ENCODE results near the gene CDKL1.
"Not testable (repeated sequence)": the region's sequence is repeated elsewhere in the genome, so short reads cannot be mapped to it uniquely, and the experiment has no call there.

CDKL1 gene

GRCh38 chr14:50373959-50374358, 22.7 kb downstream of the CDKL1 start:
- Mint-ChIP-seq H3K9me3 (ENCODE audit: low read depth) (no peaks in the 10 kb centered on the region), H3K27ac (no peak overlapping the region), H3K4me1 (ENCODE audit: low read depth) (no peaks in the 10 kb centered on the region), H3K27me3 (peaks cover 5% of the 10 kb centered on the region), H3K36me3 (peaks cover 5% of the 10 kb centered on the region), H3K4me3 (no peak overlapping the region)

- Mint-ChIP-seq H3K4me1 (ENCODE audit: low read depth) (peaks cover 5% of the 10 kb centered on the region), H3K27ac (no peak overlapping the region), H3K36me3 (peaks cover 5% of the 10 kb centered on the region), H3K9me3 (ENCODE audit: low read depth) (no peaks in the 10 kb centered on the region), H3K27me3 (peaks cover 5% of the 10 kb centered on the region), H3K4me3 (no peak overlapping the region)
Measured at GRCh38 chr14:50371546-50371945, 25.1 kb downstream of the CDKL1 start.

- Mint-ChIP-seq H3K4me3 (no peak overlapping the region), H3K27me3 (no peaks in the 10 kb centered on the region), H3K4me1 (ENCODE audit: low read depth) (peaks cover 29% of the 10 kb centered on the region), H3K36me3 (no peaks in the 10 kb centered on the region), H3K9me3 (ENCODE audit: low read depth) (no peaks in the 10 kb centered on the region), H3K27ac (no peak overlapping the region)
Measured at GRCh38 chr14:50366589-50366988, 30.1 kb downstream of the CDKL1 start.

- Mint-ChIP-seq H3K36me3 (no peaks in the 10 kb centered on the region), H3K27me3 (no peaks in the 10 kb centered on the region), H3K27ac (no peak overlapping the region), H3K4me3 (no peak overlapping the region), H3K4me1 (ENCODE audit: low read depth) (peaks cover 29% of the 10 kb centered on the region), H3K9me3 (ENCODE audit: low read depth) (no peaks in the 10 kb centered on the region)
Measured at GRCh38 chr14:50366115-50366514, 30.6 kb downstream of the CDKL1 start.

- peaks cover 30% of the 10 kb centered on the region for H3K4me1 Mint-ChIP-seq (ENCODE audit: low read depth)
- H3K27ac Mint-ChIP-seq; H3K4me3 Mint-ChIP-seq; H3K9me3 Mint-ChIP-seq (ENCODE audit: low read depth); H3K27me3 Mint-ChIP-seq; H3K36me3 Mint-ChIP-seq: not testable (repeated sequence)
Measured at GRCh38 chr14:50365572-50365971, 31.1 kb downstream of the CDKL1 start.

GRCh38 chr14:50364792-50365191, 31.9 kb downstream of the CDKL1 start:
- Mint-ChIP-seq H3K36me3 (no peaks in the 10 kb centered on the region), H3K27ac (no peak overlapping the region), H3K4me1 (ENCODE audit: low read depth) (peaks cover 33% of the 10 kb centered on the region), H3K27me3 (no peaks in the 10 kb centered on the region), H3K4me3 (no peak overlapping the region), H3K9me3 (ENCODE audit: low read depth) (no peaks in the 10 kb centered on the region)

GRCh38 chr14:50363714-50364111, 33.0 kb downstream of the CDKL1 start:
- Mint-ChIP-seq H3K27ac (peak overlapping the region; percentile 96), H3K9me3 (ENCODE audit: low read depth) (no peaks in the 10 kb centered on the region), H3K27me3 (no peaks in the 10 kb centered on the region), H3K4me3 (peak overlapping the region; percentile 92), H3K4me1 (ENCODE audit: low read depth) (peaks cover 34% of the 10 kb centered on the region), H3K36me3 (peaks cover 4% of the 10 kb centered on the region)

- H3K27ac Mint-ChIP-seq: peak overlapping the region; percentile 96
- peaks cover 8% of the 10 kb centered on the region for H3K36me3 Mint-ChIP-seq
- H3K27me3 Mint-ChIP-seq: no peaks in the 10 kb centered on the region
- peak overlapping the region; percentile 92 for H3K4me3 Mint-ChIP-seq
- H3K4me1 Mint-ChIP-seq (ENCODE audit: low read depth): peaks cover 34% of the 10 kb centered on the region
- H3K9me3 Mint-ChIP-seq (ENCODE audit: low read depth): no peaks in the 10 kb centered on the region
Measured at GRCh38 chr14:50362764-50363713, 33.6 kb downstream of the CDKL1 start.

GRCh38 chr14:50361473-50362403, 34.9 kb downstream of the CDKL1 start:
- not testable (repeated sequence) for H3K9me3 Mint-ChIP-seq (ENCODE audit: low read depth); H3K27ac Mint-ChIP-seq; H3K4me3 Mint-ChIP-seq; H3K27me3 Mint-ChIP-seq
- H3K4me1 Mint-ChIP-seq (ENCODE audit: low read depth): peaks cover 31% of the 10 kb centered on the region
- peaks cover 17% of the 10 kb centered on the region for H3K36me3 Mint-ChIP-seq

- peaks cover 27% of the 10 kb centered on the region for H3K4me1 Mint-ChIP-seq (ENCODE audit: low read depth)
- H3K9me3 Mint-ChIP-seq (ENCODE audit: low read depth): no peaks in the 10 kb centered on the region
- H3K36me3 Mint-ChIP-seq: peaks cover 21% of the 10 kb centered on the region
- no peak overlapping the region for H3K4me3 Mint-ChIP-seq
- no peaks in the 10 kb centered on the region for H3K27me3 Mint-ChIP-seq
- H3K27ac Mint-ChIP-seq: no peak overlapping the region
Measured at GRCh38 chr14:50360851-50361250, 35.8 kb downstream of the CDKL1 start.

GRCh38 chr14:50360093-50360492, 36.6 kb downstream of the CDKL1 start:
- peaks cover 30% of the 10 kb centered on the region for H3K4me1 Mint-ChIP-seq (ENCODE audit: low read depth)
- H3K9me3 Mint-ChIP-seq (ENCODE audit: low read depth): no peaks in the 10 kb centered on the region
- H3K4me3 Mint-ChIP-seq: no peak overlapping the region
- H3K36me3 Mint-ChIP-seq: peaks cover 24% of the 10 kb centered on the region
- no peaks in the 10 kb centered on the region for H3K27me3 Mint-ChIP-seq
- H3K27ac Mint-ChIP-seq: no peak overlapping the region

- H3K4me3 Mint-ChIP-seq: no peak overlapping the region
- H3K27me3 Mint-ChIP-seq: no peaks in the 10 kb centered on the region
- peaks cover 24% of the 10 kb centered on the region for H3K36me3 Mint-ChIP-seq
- H3K9me3 Mint-ChIP-seq (ENCODE audit: low read depth): no peaks in the 10 kb centered on the region
- H3K4me1 Mint-ChIP-seq (ENCODE audit: low read depth): peaks cover 28% of the 10 kb centered on the region
- no peak overlapping the region for H3K27ac Mint-ChIP-seq
Measured at GRCh38 chr14:50359631-50360030, 37.0 kb downstream of the CDKL1 start.

- no peaks in the 10 kb centered on the region for H3K9me3 Mint-ChIP-seq (ENCODE audit: low read depth)
- H3K4me1 Mint-ChIP-seq (ENCODE audit: low read depth): peaks cover 15% of the 10 kb centered on the region
- peaks cover 27% of the 10 kb centered on the region for H3K36me3 Mint-ChIP-seq
- no peak overlapping the region for H3K27ac Mint-ChIP-seq
- H3K27me3 Mint-ChIP-seq: no peaks in the 10 kb centered on the region
- H3K4me3 Mint-ChIP-seq: no peak overlapping the region
Measured at GRCh38 chr14:50357753-50358395, 38.8 kb downstream of the CDKL1 start.

GRCh38 chr14:50357124-50357523, 39.6 kb downstream of the CDKL1 start:
- Mint-ChIP-seq H3K27me3 (no peaks in the 10 kb centered on the region), H3K9me3 (ENCODE audit: low read depth) (no peaks in the 10 kb centered on the region), H3K27ac (no peak overlapping the region), H3K36me3 (peaks cover 27% of the 10 kb centered on the region), H3K4me1 (ENCODE audit: low read depth) (peaks cover 9% of the 10 kb centered on the region), H3K4me3 (no peak overlapping the region)

GRCh38 chr14:50356283-50356682, 40.4 kb downstream of the CDKL1 start:
- not testable (repeated sequence) for H3K9me3 Mint-ChIP-seq (ENCODE audit: low read depth); H3K4me1 Mint-ChIP-seq (ENCODE audit: low read depth)
- H3K36me3 Mint-ChIP-seq: peaks cover 27% of the 10 kb centered on the region

More at GRCh38 chr14:50356283-50356682, 40.4 kb downstream of the CDKL1 start:
- not testable (repeated sequence) for H3K27ac Mint-ChIP-seq, H3K27me3 Mint-ChIP-seq, H3K4me3 Mint-ChIP-seq

Measured in activated naive CD8-positive, alpha-beta T cell (primary cell).